8988T (cell line): ENCODE data around the gene RPH3AL.
"Not testable (repeated sequence)": the region's sequence is repeated elsewhere in the genome, so short reads cannot be mapped to it uniquely, and the experiment has no call there.

Experiments used
- DNase-seq: peaks from one replicate; pipeline ENCODE4 v3.0.0; 2011

The RPH3AL gene

DNA sequence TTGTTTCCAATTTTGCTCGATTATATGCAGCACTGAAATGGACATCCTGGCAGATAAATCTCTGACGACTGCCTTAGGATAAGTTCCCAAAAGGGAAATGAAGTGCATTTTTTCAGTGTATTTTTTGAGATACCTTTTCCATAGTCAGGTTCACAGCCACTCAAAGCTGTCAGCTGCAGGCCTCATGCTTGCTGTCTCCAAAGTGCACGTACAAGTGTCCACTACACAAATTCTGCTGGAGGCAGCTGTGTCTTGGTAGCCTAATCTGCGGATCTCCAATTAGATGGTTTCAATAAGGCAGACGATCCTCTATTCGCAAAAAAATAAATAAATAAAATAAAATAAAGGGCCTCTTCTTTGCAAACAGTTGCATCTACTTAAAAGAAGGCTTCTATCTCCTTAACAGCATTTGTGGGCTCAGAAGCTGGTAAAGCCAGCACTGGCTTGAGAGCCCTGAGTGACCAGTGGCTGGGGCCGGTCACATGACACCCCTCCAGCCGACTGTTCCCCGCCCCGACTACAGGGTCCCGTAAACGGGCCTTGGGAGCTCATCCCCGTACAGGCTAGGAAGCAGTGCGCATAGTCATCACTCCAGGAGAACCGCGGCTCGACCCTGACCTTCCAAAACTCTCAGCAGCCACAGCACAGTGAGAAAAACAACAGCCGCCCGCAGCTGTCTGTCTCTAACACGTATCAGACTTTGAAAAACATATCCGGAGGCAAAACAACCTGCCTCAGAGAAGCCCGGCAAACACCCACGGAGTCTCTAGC, 18.8 kb downstream of the RPH3AL start:
- DNase-seq, result no peak

DNA sequence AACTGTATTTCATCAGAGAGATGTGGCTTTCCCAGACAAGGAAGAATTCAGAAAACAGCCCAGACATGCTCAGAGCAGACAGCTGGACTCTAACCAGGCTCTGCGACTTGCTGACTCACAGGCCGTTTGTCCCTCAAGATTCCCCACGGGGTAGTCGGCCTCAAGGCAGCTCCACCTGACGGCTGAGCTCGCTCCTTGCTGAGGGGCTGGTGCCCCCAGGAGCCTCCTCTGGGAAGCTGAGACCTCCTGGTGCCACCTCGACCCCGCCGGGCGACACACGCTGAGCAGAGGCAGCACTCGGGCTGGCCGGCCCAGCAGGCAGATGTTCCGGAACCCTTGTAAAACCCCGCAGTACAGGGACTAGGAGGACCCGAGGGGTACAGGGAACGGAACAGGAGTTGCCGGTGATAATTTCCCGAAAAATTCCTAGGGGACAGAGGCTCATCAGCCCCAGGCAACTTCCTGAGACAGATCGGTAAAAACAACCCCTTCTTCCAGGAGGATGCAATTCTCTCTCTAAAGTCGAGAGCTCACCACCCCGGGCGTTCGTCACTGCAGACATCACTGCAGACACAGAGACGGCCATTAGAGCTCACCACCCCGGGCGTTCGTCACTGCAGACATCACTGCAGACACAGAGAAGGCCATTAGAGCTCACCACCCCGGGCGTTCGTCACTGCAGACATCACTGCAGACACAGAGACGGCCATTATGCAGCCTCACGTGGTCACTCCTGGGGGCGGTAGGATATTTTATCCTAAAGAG, 19.9 kb downstream of the RPH3AL start:
- no peak for DNase-seq

DNA sequence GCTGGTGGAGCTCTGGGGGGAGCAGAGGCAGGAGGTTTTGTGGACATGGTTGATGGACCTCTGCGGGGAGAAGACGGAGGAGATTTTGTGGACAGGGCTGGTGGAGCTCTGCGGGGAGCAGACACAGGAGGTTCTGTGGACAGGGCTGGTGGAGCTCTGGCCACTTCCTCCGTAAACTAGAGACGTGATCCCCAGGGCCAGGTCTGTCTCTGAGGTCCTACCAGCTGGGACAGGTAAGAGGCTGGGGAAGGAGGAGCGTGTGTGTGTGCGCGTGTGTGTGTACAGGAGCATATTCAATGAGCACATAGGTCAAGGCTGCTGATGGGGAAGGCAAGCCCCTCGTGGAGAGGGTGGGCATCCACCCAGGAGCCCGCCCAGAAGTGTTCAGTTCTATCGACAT, 20.6 kb downstream of the RPH3AL start:
- DNase-seq, result no peak

- no peak for DNase-seq
Measured at GRCh38 chr17:330993-331701, 21.5 kb downstream of the RPH3AL start.

DNA sequence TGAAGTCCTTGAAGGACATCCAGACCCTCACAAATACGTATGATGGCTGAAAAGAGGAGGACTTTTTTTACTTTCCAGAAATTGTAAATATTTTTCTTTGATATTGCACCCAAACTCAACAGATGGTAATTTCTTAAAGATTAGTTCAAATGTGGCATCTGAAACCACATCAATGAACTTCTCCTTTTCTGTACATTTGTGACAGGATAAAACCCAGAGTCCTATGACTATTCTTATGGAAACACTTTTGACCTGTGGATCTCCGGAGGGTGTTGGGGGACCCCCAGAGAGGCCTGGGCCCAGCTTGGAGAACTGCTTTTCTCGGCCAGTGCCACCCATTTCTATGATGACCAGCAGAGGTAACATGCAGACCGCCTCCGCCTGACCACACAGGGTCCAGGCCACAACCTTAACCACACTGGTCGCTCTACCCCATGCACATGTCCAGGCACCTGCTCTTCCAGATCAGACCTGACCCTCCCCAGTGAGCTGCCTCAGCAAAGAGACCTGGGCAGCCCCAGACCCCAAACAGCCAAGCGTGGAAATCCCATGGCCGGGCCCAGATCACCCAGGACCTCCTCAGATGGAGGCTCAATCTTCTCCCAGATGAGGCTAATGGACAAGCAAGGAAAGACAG, 22.7 kb downstream of the RPH3AL start:
- no peak for DNase-seq

GRCh38 chr17:327971-328370, 24.6 kb downstream of the RPH3AL start:
- DNase-seq, result no peak

- DNase-seq, result no peak
Measured at GRCh38 chr17:327296-327695, 25.3 kb downstream of the RPH3AL start.

- no peak for DNase-seq
Measured at GRCh38 chr17:326010-326621, 26.5 kb downstream of the RPH3AL start.

- no peak for DNase-seq
Measured at GRCh38 chr17:325270-326009, 27.2 kb downstream of the RPH3AL start.

- DNase-seq, result no peak
Measured at GRCh38 chr17:323721-324571, 28.7 kb downstream of the RPH3AL start.

GRCh38 chr17:323181-323580, 29.4 kb downstream of the RPH3AL start:
- no peak for DNase-seq

GRCh38 chr17:322006-322780, 30.4 kb downstream of the RPH3AL start:
- no peak for DNase-seq

DNA sequence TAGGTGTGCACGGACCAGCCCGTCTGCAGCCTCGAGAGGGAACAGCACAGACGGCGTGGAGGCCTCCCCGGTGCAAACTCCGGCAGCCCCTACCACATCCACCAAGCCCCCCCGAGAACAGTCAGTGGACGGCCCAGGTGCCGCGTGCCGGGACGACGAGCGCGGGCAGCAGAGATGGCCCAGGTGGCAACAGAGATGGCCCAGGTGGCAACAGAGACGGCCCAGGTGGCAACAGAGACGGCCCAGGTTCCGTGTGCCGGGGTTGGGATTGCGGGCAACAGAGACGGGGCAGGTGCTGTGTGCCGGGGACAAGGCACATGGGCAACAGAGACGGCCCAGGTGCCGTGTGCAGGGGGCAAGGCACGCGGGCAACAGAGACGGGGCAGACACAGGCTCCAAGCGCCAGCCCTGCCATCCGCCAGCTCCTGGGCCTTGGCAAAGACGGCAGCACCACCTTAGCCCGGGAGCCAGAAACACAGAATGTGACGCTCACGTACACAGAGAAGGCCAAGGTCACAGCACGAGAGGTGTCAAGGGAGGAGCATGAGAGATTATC, 31.1 kb downstream of the RPH3AL start:
- DNase-seq, result no peak

- no peak for DNase-seq
Measured at GRCh38 chr17:320809-321385, 31.7 kb downstream of the RPH3AL start.

GRCh38 chr17:320139-320538, 32.5 kb downstream of the RPH3AL start:
- DNase-seq, result no peak

DNA sequence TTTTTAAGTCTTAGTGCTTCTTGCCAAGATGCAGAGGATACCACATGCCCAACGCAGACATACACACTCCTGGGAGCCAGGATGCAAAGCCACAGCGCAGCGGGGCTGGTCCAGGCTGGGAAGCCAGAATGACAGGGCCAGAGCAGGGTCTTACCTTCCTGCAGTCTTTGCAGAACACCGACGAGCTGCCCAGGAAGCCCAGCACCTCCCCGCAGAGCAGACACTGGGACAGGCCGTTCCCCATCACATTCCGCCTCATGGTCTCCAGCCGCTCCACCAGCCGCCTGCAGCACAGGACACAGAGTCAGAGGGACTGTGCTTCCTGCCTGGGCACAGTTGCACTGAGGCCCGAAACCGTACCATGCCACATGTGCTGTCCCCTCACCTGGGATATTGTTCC, 33.3 kb downstream of the RPH3AL start:
- no peak for DNase-seq

GRCh38 chr17:317070-317469, 35.5 kb downstream of the RPH3AL start:
- DNase-seq, result not testable (repeated sequence)

- not testable (repeated sequence) for DNase-seq
Measured at GRCh38 chr17:315399-315798, 37.2 kb downstream of the RPH3AL start.

- DNase-seq, result not testable (repeated sequence)
Measured at GRCh38 chr17:314614-314944, 38.0 kb downstream of the RPH3AL start.
